ENCODE data around the gene TRIM17.

Gene TRIM17

GRCh38 chr1:228457017-228457395, 40.3 kb upstream of the TRIM17 start:
- in situ Hi-C loops (cut with HindIII; ENCODE audit: low pct_ligation_motif_present, low sequenced_read_pairs), result no loop called here
- Histone ChIP-seq H3K4me3 (ENCODE audit: low read depth, low read length) (peak overlapping the region; percentile 58), H3K36me3 (replicated peaks) (no peaks in the 10 kb centered on the region), H3K27me3 (replicated peaks) (no peaks in the 10 kb centered on the region), H3K27ac (peak overlapping the region; percentile 72)
- TF ChIP-seq CTCF (IDR thresholded peaks at IDR 0.05; ENCODE audit: low read depth, low read length, missing control alignments), result no peak
- no peak for DNase-seq

GRCh38 chr1:228456252-228457016, 39.8 kb upstream of the TRIM17 start:
- TF ChIP-seq CTCF (IDR thresholded peaks at IDR 0.05; ENCODE audit: low read depth, low read length, missing control alignments), result no peak
- no peaks in the 10 kb centered on the region for H3K36me3 ChIP-seq (replicated peaks)
- no peaks in the 10 kb centered on the region for H3K27me3 ChIP-seq (replicated peaks)
- in situ Hi-C loops (cut with HindIII; ENCODE audit: low pct_ligation_motif_present, low sequenced_read_pairs), result no loop called here
- no peak for DNase-seq
- H3K4me3 ChIP-seq (ENCODE audit: low read depth, low read length), result peak overlapping the region; percentile 58
- no peak overlapping the region for H3K27ac ChIP-seq

GRCh38 chr1:228455715-228456114, 39.1 kb upstream of the TRIM17 start:
- TF ChIP-seq CTCF (IDR thresholded peaks at IDR 0.05; ENCODE audit: low read depth, low read length, missing control alignments), result peak; percentile 47

GRCh38 chr1:228454238-228454637, 37.6 kb upstream of the TRIM17 start:
- Histone ChIP-seq H3K27ac (no peak overlapping the region), H3K36me3 (replicated peaks) (no peaks in the 10 kb centered on the region), H3K27me3 (replicated peaks) (no peaks in the 10 kb centered on the region), H3K4me3 (ENCODE audit: low read depth, low read length) (no peak overlapping the region)
- in situ Hi-C loops (cut with HindIII; ENCODE audit: low pct_ligation_motif_present, low sequenced_read_pairs), result no loop called here
- DNase-seq, result no peak
- TF ChIP-seq CTCF (IDR thresholded peaks at IDR 0.05; ENCODE audit: low read depth, low read length, missing control alignments), result no peak

More at GRCh38 chr1:228455715-228456114, 39.1 kb upstream of the TRIM17 start:
- no peak overlapping the region for H3K4me3 ChIP-seq (ENCODE audit: low read depth, low read length)
- no peak for DNase-seq
- H3K27me3 ChIP-seq (replicated peaks), result no peaks in the 10 kb centered on the region
- in situ Hi-C loops (cut with HindIII; ENCODE audit: low pct_ligation_motif_present, low sequenced_read_pairs), result no loop called here
- no peaks in the 10 kb centered on the region for H3K36me3 ChIP-seq (replicated peaks)
- H3K27ac ChIP-seq, result no peak overlapping the region

- TF ChIP-seq CTCF (IDR thresholded peaks at IDR 0.05; ENCODE audit: low read depth, low read length, missing control alignments), result no peak
- in situ Hi-C loops (cut with HindIII; ENCODE audit: low pct_ligation_motif_present, low sequenced_read_pairs), result no loop called here
- no peak overlapping the region for H3K27ac ChIP-seq
Observed at GRCh38 chr1:228453614-228454013, 37.0 kb upstream of the TRIM17 start.

More at GRCh38 chr1:228453614-228454013, 37.0 kb upstream of the TRIM17 start:
- H3K4me3 ChIP-seq (ENCODE audit: low read depth, low read length), result no peak overlapping the region
- no peaks in the 10 kb centered on the region for H3K36me3 ChIP-seq (replicated peaks)
- DNase-seq, result no peak
- H3K27me3 ChIP-seq (replicated peaks), result no peaks in the 10 kb centered on the region
